Parathyroid adenoma (tissue), 2 donors: ENCODE data around the gene PIEZO2.

Experiments used
- H2AFZ ChIP-seq: fragments of 300-600 bp; sonication (generic); one replicate; pipeline ENCODE4 v1.7.0; 2017; ENCODE audit warnings: antibody characterized with exemption, mild to moderate bottlenecking
- H3K27ac ChIP-seq: fragments of 300-600 bp; sonication (generic); one replicate; pipeline ENCODE4 v1.7.0; 2017
- H3K27me3 ChIP-seq: fragments of 300-600 bp; sonication (generic); one replicate; pipeline ENCODE4 v1.7.0; 2017; ENCODE audit warnings: low read length; ENCODE audit not compliant: control insufficient read depth, insufficient read depth
- H3K36me3 ChIP-seq: fragments of 300-600 bp; sonication (generic); one replicate; pipeline ENCODE4 v1.7.0; 2017; ENCODE audit warnings: low read length; ENCODE audit not compliant: control insufficient read depth, insufficient read depth
- H3K4me1 ChIP-seq: fragments of 300-600 bp; sonication (generic); one replicate; pipeline ENCODE4 v1.7.0; 2017; ENCODE audit warnings: control low read depth
- H3K4me2 ChIP-seq: fragments of 300-600 bp; sonication (generic); one replicate; pipeline ENCODE4 v1.7.0; 2017; ENCODE audit warnings: low read length
- H3K4me3 ChIP-seq: fragments of 300-600 bp; sonication (generic); one replicate; pipeline ENCODE4 v1.7.0; 2017; ENCODE audit warnings: low read depth, low read length
- H3K79me2 ChIP-seq: fragments of 300-600 bp; sonication (generic); one replicate; pipeline ENCODE4 v1.7.0; 2017; ENCODE audit warnings: control low read depth
- H3K9ac ChIP-seq: fragments of 300-600 bp; sonication (generic); one replicate; pipeline ENCODE4 v1.7.0; 2017; ENCODE audit warnings: mild to moderate bottlenecking
- H3K9me3 ChIP-seq: fragments of 300-600 bp; sonication (generic); one replicate; pipeline ENCODE4 v1.7.0; 2017; ENCODE audit warnings: low read length; ENCODE audit not compliant: control insufficient read depth
- TF ChIP-seq, protein P1 (sequence below): fragments of 300-600 bp; sonication (generic); IDR thresholded peaks from one replicate; pipeline ENCODE4 v1.7.0; 2017; ENCODE audit warnings: antibody characterized with exemption, mild to moderate bottlenecking
- donor health status: primary hyperparathyroidism.

Gene PIEZO2

DNA sequence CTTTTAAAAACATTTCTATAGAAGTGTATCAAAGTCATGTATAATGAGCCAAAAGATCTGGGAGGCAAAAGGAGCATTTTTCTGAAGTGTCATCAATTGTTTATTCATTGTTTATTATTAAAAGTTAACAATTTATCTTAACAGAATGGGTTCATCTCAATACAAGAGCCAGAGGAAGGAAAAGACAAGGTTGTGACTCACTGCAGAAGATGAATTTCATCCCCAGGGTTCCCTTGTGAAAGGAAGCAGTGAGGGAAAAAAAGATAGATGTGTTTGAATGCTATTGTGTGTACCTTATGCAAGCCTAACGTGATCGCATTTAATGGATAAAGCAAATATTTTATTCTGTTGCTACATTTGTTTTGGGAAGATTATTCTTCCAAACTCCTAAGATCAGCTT lies 286.3 kb downstream of the PIEZO2 start:
- H3K4me2 ChIP-seq = no peak overlapping the region
- no peak overlapping the region for H2AFZ ChIP-seq
- no peaks in the 10 kb centered on the region for H3K79me2 ChIP-seq
- no peaks in the 10 kb centered on the region for H3K36me3 ChIP-seq
- H3K27me3 ChIP-seq = no peaks in the 10 kb centered on the region
- H3K4me3 ChIP-seq = no peak overlapping the region
- no peak overlapping the region for H3K27ac ChIP-seq
- TF ChIP-seq, protein P1, sequence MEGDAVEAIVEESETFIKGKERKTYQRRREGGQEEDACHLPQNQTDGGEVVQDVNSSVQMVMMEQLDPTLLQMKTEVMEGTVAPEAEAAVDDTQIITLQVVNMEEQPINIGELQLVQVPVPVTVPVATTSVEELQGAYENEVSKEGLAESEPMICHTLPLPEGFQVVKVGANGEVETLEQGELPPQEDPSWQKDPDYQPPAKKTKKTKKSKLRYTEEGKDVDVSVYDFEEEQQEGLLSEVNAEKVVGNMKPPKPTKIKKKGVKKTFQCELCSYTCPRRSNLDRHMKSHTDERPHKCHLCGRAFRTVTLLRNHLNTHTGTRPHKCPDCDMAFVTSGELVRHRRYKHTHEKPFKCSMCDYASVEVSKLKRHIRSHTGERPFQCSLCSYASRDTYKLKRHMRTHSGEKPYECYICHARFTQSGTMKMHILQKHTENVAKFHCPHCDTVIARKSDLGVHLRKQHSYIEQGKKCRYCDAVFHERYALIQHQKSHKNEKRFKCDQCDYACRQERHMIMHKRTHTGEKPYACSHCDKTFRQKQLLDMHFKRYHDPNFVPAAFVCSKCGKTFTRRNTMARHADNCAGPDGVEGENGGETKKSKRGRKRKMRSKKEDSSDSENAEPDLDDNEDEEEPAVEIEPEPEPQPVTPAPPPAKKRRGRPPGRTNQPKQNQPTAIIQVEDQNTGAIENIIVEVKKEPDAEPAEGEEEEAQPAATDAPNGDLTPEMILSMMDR = no peak
- no peaks in the 10 kb centered on the region for H3K9me3 ChIP-seq
- H3K9ac ChIP-seq = no peak overlapping the region
- H3K4me1 ChIP-seq = no peaks in the 10 kb centered on the region

DNA sequence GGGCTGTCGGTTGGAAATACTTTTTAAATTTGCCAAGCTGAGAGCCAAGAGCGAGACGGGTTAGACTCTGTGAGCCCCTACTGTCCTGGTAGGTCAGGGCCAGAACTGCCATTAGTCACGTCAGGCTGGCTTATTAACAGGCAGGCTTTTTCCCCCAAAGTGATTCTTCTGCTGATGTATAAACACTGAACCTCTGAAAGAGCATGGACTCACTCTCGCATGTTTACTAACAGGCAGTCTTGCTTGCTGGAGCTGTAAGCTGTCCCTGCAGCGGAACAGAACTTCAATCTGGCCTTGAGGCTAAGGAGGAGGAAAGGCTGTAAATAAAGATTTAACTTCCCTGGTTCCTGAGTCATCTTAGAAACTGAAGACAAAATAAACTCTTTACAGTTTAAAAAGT lies 288.4 kb downstream of the PIEZO2 start:
- Histone ChIP-seq H3K4me3 (no peak overlapping the region), H3K9me3 (no peaks in the 10 kb centered on the region), H2AFZ (no peak overlapping the region), H3K4me2 (no peak overlapping the region), H3K27ac (no peak overlapping the region), H3K36me3 (no peaks in the 10 kb centered on the region), H3K27me3 (no peaks in the 10 kb centered on the region), H3K9ac (no peak overlapping the region), H3K79me2 (no peaks in the 10 kb centered on the region), H3K4me1 (no peaks in the 10 kb centered on the region)
- TF ChIP-seq, protein P1 = no peak

DNA sequence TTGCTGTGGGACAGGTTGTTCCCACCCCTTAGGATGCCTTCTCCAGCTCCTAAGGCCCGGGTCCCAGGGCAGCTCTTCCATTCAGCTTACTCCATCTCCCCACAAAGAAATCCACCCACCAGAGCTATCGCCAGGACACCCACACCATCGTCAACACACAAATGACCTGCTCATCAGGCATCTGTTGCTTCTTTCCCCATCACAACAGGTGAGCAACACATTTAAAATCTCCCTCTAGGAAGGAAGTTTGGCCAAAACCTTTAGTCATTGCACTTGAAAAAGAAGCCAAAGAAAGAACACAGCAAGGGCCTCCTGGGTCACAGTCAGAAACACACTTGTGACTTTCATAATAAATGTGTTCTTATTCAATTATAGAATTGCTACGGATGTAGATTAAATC lies 289.0 kb downstream of the PIEZO2 start:
- Histone ChIP-seq H2AFZ (no peak overlapping the region), H3K36me3 (no peaks in the 10 kb centered on the region), H3K27me3 (no peaks in the 10 kb centered on the region), H3K79me2 (no peaks in the 10 kb centered on the region), H3K27ac (no peak overlapping the region), H3K4me2 (no peak overlapping the region), H3K9ac (no peak overlapping the region), H3K9me3 (no peaks in the 10 kb centered on the region), H3K4me3 (no peak overlapping the region), H3K4me1 (no peaks in the 10 kb centered on the region)
- TF ChIP-seq, protein P1 = no peak

DNA sequence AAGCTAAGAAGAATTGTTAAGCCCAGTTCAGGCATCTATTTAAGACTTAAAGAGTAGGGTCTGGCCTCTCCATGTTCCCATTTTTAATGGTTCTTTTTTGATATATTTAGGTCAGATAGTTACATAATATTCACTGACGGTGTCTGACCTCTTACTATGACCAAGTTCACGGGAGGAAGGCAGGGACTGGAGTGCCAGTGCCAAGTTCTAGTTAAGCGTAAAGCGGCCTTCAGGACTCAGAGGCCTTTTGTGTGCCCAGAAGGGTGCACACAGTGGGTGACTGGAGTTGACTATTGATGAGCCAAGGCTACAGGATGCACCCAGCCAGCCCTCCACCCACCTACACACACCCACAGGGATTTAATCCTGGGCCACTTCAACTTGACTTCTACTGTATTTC lies 290.9 kb downstream of the PIEZO2 start:
- H3K4me1 ChIP-seq = no peaks in the 10 kb centered on the region

DNA sequence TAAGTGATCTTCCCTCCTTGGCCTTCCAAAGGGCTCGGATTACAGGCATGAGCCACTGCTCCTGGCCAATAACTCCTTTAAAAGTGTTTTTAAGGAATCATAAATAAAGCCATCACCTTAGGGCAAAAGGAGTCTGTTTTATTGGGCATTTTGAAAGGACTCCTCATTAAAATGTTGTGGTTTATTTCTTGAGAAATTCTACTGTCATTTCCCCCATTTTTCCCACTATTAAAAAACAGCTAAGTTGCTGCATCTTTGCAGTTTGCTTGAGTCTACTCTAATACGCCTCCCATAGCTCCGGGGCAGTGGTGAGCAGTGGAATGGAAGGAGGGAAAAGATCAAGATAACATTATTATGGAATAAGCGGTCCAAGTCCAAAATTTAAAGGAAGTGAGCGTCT lies 293.2 kb downstream of the PIEZO2 start:
- H3K27me3 ChIP-seq = no peaks in the 10 kb centered on the region
- H3K4me2 ChIP-seq = no peak overlapping the region
- H2AFZ ChIP-seq = no peak overlapping the region
- no peak overlapping the region for H3K4me3 ChIP-seq
- H3K9me3 ChIP-seq = no peaks in the 10 kb centered on the region
- no peaks in the 10 kb centered on the region for H3K4me1 ChIP-seq
- H3K9ac ChIP-seq = no peak overlapping the region
- H3K79me2 ChIP-seq = no peaks in the 10 kb centered on the region
- no peak overlapping the region for H3K27ac ChIP-seq
- TF ChIP-seq, protein P1 = no peak
- no peaks in the 10 kb centered on the region for H3K36me3 ChIP-seq

More for the DNA sequence above, 290.9 kb downstream of the PIEZO2 start:
- no peaks in the 10 kb centered on the region for H3K27me3 ChIP-seq
- H3K9me3 ChIP-seq = no peaks in the 10 kb centered on the region
- H3K79me2 ChIP-seq = no peaks in the 10 kb centered on the region
- H3K36me3 ChIP-seq = no peaks in the 10 kb centered on the region
- H2AFZ ChIP-seq = no peak overlapping the region
- no peak overlapping the region for H3K9ac ChIP-seq
- H3K27ac ChIP-seq = no peak overlapping the region
- H3K4me3 ChIP-seq = no peak overlapping the region
- no peak overlapping the region for H3K4me2 ChIP-seq
- TF ChIP-seq, protein P1 = no peak
